Body of pancreas (tissue), 4 donors: ENCODE results near the gene CDKN2D.

ENCODE experiments used
- CTCF ChIP-seq, 7 experiments: fragments of 450-650 bp in 4 of 7; fragments of 200-600 bp in 3 of 7; sonication (generic) in 3 of 7; IDR thresholded peaks; one replicate each; pipeline ENCODE4 v1.5.1; 2016 to 2019; ENCODE audit warnings: antibody characterized with exemption in 7 of 7
- POLR2A ChIP-seq, 3 donors: fragments of 450-650 bp; IDR thresholded peaks; one replicate each; pipeline ENCODE4 v1.6.1; 2016; ENCODE audit warnings: antibody characterized with exemption in 3 of 3, mild to moderate bottlenecking in 2 of 3

DNA sequence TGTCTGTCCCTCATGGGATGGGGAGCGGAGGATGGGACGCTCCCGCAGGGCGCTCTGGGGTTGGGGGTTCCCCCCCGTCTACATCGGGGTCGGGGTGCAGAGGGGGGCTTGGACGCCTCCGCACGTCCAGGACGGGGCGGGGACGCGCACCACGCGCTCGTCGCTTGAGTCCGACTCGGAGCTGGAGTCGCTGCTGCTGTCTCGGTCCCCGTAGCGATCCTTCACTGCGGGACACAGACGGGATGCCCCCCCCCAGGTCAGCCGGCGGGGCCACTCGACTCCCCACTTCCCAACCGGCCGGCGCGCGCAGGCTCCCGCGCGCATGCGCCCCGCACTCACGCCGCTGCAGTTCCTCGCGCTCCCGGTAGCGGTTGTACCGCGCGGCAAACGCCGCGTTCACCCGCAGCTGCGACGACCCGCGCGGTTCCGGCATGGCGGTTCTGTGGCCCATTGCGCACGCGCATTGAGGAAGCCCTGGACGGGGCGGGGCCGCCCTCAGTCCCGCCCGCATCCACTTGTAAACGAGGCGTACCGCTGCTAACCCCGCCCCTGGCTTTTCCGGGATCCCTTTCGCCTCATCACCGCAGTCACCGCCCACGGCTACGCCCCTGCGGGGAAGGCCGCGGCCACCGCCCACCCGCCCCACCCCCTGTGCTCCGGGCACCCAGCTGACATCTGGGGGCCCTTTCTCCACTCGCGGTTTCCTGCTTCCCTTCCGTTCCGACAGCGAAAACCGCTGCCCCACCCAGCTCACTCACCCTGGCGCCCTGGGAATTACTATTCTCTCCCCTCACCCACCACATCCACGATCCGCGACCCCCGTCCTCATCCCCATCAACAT lies 3.0 kb downstream of the CDKN2D start, which contains the start of gene KRI1:
- TF ChIP-seq POLR2A (IDR thresholded peaks at IDR 0.05) (peak; percentile 81 to 86 (median 85)), CTCF (IDR thresholded peaks at IDR 0.05) (peak; percentile 15 to 81 (median 54))
